Effector CD4-positive, alpha-beta T cell (primary cell): ENCODE measurements around the gene AMOT.

ENCODE experiments used
- DNase-seq: peaks from one replicate; pipeline ENCODE4 v3.0.0-alpha.2; 2020

Gene AMOT

DNA sequence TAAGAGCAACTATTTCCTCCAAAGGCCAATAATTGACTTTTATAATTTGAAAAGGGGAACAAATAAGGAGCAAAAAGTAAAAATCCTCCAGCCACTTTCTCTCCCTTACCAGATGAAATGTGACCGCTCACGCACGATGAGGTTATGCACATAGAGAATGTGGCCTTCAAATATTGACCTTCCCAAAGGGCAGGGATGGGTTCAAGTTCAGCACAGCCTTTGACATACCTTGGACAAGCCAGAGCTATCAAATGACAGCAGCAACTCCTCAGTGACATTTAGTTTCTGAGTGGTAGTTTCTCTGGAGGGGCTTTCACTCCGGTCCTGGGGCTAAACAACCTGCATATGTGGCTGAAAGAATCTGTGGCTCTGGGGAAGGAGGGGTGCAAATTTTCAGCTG, 50.7 kb downstream of the AMOT start:
- no peak for DNase-seq

DNA sequence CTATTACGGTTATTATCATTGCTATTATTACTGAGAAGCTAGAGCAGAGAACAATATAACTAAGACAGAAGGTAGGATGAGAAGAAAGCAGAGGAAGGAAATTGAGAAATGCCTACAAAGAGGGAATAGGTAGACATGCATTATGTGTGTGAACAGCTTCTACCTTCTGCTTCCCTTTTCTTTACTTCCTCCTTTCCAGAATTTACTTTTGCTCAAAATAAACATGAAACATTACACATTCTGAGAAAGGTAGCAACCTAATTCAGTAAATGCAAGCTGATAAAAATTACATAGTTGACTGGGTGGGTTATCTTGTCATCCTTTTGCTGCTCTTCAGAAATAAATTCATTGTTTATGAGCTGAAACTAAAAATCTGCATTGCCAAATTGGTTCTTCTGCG, 54.6 kb downstream of the AMOT start:
- no peak for DNase-seq

DNA sequence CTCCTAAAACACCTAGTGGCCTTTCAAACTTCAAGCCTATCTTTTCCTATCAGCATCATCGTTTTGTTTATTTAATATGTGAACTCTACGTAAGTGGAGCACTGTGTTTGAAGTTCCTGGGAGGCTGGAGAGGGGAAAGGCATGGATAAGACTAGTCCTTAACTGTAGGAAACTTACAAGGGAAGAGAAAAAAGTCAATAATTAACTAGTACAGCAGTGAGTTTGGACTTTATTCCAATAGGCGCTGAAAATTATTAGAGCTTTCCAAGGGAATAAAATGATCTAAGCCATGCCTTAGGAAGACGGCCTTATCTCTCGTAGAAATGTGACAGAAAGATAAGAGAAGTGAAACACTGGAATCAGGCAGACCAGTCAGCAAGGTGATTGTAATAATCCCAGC, 55.3 kb downstream of the AMOT start:
- DNase-seq: no peak

DNA sequence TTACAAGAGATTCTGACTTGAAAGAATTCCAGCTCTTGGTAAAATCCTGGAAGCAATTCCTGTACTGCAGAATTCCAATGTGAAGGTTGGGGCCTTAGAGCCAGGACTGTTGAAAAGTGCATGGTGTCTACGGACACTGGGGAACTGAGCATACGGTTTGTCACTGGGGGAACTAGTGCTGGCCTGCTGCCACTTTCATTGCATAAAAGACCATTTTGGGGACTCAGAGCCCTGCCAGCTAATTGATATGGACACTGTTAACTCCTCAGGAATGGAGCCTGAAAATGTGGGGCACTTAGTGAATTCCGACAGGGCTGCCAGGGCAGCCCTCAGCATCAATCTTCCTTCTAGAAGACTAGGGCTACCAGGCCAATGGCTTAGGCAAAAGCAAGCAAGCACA, 55.9 kb downstream of the AMOT start:
- no peak for DNase-seq

DNA sequence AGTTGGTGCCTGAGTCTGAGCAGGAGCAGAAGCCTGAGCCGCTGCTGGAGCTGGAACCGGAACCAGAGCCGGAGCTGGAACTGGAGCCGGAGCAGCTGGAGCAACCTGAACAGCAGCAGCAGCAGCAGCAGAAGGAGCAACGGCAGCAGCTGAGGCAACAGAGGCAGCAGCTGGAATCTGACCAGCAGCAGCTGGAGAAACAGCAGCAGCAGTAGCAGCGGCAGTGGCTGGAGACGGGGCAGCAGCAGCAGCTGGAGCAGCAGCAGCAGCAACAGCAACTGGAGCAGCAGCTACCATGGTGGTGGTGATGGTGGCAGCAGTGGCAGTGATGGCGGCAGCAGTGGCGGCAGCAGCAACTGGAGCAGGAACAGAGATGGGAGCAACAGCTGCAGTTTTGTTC, 61.5 kb downstream of the AMOT start:
- DNase-seq: no peak

DNA sequence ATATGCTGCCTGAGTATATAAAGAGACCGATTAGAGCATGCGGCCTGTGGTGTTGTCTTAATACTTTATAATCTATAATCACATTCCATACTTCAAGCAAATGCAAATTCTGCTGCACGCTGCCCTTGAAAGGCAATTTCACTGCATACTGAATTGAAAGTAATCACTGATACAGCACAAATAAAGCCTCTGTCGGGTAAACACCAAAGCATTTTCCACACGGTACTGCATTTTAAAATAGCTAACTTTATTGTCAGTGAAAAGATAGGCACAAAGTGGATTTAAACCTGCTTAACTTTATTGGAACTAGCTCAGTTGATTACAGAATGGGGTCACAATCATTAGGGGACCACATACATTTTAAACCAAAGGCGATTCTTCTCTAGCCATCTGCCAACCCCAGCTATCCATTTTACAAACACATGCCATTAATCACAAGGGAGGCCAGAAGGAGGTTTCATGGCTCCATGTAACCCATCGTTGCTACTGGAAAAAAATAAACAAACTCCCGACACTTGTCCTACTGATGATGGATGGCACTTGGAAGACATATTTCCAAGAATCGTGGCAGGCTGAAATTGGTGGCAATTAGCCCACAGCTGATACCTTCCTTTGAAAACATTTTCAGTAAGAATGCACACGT, 65.9 kb downstream of the AMOT start:
- DNase-seq: no peak

DNA sequence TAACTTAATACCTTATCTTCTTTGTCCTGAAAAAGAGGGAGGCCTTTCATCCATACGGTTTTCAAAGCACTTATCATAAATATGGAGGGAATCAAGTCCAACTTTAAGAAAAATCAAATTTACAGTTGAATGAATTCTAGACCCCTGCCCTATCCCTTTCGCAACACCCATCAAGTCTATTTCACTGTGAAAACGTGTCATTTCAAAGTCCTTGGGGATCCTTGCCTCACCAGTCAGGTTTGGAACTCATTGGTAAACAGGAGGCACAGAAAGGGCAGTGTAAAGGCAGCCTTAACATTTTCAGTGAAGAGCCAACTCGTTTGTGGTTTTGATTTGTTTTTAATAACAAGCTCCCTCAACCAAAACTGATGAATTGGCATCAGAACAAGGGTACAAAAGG, 66.5 kb downstream of the AMOT start:
- DNase-seq: no peak

DNA sequence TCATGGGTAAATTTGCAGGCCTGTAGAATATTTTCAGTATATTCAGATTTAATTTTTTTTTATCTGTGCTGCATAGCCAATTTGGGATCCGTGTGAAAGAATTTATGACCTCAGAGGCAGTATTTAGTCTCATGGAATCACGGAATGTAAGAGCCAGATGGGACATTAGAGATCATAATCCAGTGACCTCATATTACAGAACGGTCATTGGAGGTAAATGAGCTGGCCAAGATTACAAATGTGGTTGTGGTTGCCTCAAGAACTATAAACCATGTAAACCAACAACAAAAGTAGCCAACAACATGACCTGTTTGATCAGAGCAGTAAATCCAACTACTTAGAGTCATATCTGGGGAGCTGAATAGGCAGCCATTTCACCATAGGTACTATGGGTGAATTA, 71.6 kb downstream of the AMOT start:
- DNase-seq: no peak

DNA sequence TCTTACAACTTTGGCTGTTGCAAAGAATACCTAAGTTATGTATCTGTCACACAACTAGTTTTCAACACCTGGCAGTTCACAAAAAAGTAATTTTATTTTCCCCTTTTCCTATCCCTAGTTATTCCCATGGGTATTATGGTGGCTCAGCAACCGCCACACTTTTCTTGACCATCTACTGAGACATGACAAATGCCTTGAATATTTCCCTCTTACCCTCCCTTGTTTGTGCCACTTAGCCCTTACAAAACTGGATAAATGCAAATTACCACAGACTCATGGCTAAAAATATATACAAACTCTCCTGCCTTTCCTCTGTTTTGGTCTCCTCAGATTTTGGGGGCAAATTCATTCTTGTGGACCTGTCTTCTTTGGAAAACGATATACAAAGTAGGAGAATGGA, 72.1 kb downstream of the AMOT start:
- no peak for DNase-seq

DNA sequence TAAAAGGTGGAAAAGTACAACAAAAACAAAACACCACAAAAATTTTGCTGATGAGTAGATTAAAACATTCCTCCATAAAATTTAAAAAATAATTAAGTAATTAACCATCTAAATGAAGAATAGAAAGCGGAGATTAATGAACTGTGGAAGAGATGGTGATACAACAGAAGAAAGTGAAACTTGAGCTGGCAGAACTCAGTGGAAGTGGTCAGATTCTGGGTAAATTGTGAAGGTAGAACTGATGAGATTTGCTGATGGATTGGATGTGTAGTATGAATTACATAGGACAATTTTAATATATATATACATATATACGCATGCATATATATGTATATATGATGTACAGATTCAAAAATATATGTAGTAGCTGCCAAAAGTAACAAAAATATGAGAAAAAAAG, 73.9 kb downstream of the AMOT start:
- no peak for DNase-seq

DNA sequence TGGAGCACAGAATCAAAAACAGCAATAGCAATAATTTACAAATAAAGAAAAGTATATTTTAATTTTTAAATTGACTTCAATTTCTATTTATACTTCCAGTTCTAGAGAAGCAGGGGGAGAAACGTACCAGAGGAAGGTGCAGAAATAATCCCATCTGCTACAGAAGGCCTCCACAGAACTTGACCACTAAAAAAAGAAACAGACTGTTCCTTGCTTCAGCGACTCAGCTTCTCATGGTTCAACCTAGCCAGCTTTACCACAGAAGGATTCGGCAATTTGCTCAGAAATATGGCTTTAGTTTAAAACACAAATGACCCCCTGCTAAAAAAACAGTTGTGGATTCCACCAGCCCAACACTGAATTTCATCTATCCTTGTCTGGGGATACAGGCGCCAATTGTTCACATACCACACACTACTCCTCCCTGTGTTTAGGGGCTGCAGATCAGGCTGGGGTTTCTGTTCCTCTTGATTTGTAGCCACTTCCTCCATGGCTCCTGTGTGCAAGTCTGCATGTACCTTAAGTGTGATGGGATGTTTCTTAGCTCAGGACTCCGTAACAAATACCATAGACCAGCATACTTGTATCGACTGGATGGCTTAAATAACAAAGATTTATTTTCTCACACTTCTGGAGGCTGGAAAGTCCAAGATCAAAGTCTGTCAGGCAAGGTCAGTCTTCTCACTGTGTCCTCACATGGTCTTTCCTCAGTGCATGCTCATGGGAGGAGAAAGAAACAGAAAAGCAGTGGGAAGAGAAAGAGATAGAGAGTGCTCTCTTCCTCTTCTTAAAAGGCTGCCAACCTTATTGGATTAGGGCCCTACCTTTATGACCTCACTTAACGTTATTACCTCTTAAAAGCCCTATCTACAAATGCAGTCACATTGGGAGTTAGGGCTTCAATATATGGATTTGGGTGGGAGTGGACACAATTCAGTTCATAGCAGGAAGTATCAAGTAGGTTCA, 79.1 kb downstream of the AMOT start:
- no peak for DNase-seq

DNA sequence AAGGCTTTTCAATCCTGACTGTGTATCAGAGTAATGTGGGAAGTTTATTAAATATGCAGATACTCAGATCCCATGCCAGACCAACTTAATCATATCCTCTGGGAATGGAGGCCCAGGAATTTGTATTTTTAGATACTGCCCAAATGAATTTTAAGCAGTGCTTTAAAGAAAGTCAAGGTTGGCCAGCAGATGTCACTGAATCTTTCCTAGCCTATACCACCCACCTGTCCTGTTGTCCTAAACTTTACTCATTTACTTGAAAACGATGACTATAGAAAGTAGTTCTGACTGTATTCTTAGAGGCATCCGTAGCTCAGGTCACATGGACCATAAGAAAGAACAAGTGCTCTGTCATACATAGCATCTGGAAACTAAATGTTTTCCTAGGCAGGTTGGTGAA, 79.9 kb downstream of the AMOT start:
- DNase-seq: no peak

DNA sequence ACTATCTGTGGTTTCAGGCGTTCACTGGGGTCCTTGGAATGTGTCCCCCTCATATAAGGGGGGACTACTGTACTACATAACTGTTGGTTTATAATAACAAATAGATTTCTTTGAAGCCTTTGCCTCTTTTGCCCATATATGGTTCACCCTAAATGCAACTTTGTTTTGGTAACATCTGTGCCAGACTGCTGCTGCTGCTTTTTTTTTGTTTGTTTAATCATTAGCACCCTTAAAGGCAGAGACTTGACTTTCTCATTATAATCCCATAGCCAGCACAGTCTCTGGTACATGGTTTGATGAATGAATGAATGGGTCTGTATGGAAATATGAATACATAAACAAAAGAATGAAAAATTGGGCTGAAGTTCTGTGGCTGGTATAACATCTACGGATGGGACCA, 80.7 kb downstream of the AMOT start:
- no peak for DNase-seq

DNA sequence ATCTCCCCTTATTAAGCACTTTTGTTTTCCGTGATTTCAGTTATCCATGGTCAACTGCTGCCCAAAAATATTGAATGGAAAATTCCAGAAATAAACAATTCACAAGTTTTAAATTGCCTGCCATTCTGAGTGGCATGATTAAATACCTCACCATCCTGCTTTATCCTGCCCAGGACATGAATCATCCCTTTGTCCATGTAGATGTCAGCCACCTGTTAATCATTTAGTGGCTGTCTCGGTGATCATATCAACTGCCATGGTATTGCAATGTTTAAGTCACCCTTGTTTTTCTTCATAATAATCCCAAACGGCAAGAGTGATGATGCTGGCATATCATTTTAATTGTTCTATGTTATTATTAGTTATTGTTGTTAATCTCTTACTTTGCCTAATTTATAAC, 81.1 kb downstream of the AMOT start:
- no peak for DNase-seq

DNA sequence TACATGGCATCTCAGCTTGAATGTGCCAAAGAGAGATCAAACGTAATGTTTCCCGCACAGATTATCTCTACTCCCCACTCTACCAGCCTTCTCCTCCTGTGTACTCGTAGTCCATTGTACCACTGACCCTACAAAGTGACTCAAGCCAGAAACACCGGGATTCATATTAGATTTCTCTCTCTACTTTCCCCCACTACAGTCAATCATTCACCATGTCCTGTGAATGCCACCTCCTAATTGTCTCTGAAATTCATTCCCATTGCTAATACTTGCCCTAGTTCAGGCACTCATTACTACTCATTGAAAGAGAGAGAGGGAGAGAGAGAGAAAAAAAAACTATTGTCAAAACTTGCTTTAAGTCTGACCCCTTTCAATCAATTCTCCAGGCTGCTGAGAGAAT, 82.7 kb downstream of the AMOT start:
- DNase-seq: no peak

DNA sequence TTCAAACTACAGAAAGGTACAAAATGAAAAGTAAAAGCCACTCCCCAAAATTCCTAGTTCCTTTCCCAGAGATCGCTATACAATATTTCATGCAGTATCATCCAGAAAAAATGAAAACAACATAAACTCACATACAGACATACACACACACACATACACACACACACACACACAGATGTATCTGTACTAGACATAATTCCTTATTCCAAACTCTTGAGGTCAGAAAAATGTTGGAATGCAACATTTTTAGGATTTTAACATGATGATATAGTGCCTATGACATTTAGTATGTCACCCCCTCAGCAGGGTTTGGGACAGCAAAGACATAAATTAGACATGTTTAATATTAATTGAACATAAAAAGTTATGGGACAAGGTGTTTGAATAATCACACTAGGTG, 87.5 kb downstream of the AMOT start:
- DNase-seq: no peak

DNA sequence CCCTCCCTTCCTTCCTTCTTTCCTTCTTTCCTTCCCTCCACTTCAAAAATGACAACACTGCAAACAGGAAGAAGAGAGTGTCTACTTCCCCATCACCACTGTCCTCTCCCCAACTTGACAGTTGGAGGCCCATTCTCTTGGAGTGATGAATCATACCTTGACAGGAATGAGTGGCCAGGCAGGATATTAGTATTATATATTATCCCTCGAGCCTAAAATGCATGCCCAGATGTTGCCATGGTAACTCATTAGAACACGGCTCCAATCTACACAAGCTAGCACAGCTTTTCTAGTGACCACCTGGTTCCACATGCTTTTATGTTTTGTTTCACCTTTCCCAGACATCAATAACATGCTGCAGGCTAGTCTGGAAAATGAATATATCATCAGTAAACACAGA, 89.6 kb downstream of the AMOT start:
- no peak for DNase-seq

DNA sequence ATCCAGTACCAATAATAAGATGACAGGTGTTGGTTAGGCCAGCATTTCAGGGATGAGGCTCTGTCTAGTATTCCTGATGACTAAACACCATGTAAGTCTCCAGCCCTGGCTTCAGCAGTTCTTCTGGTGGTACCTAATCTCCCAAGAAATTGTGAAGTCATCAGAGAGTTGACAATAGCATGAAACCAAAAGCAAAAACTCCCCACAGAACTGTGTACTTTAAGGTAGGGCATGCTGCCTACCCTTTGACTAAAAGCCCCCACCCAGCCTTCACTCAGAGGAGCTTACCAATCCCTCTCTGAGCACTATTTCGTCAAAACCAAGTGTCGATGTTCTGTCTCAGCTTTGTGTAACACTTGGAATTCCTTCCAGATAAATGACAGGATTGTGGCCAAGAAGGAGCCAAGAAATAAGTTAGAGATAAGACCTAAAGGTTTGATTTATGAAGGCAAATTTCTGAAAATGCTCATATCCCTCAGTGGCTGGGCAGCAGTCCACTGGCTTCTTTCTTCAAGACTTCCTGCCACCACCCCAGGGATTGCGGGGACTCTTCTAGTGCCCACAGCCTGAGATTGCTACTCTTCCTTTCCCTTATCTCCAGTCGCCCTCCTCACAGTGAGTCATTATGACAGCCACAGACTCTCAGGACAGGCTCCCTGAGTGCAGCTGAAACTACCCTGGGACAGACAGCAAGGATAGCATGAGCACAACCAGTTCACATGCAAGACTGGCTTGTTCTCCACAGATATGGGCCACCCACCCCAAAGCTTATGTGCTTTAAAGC, 93.6 kb downstream of the AMOT start:
- DNase-seq: no peak

DNA sequence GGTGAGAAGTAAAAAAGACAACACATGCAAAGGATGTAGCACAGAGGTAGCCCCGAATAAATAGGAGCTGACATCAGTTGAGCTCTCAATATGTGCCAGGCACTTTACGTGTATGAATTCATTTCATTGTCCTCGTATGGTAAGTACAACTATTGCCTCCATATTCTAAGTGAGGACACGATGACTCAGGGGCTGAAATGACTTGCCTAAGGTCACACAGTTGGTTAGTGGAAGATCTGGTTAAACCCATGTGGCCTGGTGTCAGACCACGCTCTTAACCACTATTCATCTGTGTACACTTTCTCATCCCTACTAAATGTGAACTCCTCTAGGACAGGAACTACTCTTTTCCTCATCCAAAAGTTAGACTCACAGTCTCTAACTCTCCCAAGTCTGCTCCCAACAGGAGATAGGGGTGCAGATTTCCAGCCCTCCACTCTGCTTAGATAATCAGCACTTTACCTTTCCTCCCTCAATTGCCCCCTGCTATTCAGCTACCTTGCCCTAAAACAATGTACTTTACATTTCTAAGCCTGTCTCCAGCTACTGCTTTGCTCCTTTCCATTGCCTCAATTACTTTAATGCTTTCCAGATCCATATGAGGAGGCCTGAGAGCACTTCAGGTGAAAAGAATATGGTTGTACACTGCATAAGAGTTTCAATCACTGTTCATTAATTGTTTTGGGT, 102.1 kb downstream of the AMOT start:
- no peak for DNase-seq

DNA sequence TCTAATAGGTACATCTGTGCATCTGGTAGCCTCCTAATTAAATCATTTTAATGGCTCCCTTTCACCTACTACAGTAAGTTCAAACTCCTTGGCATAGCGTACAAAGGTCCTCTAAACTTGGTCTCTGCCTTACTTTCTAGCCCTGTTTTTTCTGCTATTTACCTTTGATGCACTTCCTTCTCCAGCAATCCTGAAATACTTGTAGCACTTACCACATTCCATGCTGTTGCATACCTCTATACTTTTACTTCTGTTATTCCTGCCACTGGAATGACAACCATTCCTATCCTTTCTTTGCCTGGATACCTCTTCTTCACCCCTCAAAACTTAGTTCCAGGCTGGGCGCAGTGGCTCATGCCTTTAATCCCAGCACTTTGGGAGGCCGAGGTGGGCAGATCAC, 104.3 kb downstream of the AMOT start:
- DNase-seq: no peak

DNA sequence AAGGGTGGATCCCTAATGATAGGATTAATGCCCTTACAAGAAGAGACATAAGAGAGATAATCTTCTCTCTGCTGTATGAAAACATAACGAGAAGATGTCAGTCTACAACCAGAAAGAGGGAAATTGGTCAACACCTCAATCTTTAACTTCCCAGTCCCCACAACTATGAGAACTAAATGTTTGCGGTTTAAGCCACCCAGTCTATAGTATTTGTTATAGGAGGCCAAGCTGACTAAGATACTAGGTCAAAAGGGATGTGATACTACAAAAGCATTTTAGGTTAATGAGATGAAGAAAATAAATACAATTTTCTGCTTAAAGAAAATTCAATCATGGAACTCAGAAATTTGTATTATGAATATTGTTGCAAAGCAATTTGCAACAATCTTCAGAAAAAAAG, 105.5 kb downstream of the AMOT start:
- no peak for DNase-seq

DNA sequence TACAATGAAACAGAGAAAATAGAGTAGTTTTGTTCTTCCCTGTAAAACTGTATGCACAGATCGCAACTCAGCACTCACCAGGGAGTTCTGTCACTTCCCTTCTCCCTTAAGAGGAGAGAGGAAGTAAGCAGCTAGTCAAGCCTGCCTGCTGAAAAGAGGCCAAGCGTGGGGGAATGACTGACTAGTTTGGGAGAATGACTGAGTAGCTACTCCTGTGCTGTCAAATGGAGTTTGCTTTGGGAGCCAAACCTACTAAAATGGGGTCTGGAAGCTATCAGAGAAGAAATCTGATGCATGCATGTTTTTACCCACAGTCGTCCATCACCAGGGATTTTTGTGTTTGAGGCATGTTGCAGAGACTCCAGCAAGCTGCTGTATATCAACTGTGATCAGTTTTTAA, 106.3 kb downstream of the AMOT start:
- no peak for DNase-seq

DNA sequence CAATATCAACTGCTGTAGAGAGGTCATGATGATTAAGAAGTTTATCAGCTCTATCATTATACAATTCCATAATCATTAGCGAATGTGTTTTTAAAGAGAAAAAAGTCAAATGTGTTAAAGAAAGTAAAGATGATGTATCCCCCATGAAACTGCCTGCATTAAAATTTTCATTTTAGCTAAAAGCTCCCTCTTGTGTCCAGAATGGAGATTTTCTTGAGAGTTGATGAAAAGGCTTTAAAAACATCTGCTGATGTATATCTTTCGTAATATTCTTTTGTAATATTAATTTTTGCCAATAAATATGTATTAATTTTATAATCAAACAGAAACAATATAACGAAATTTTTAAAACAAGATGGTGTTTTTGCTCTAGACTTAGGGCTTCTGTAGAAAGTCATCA, 108.8 kb downstream of the AMOT start:
- DNase-seq: no peak
